Raji (cell line): ENCODE data around the gene PRLH.

Source experiments
- POLR2A ChIP-seq: IDR thresholded peaks from 2 replicates; pipeline ENCODE4 v1.6.1; 2011; ENCODE audit warnings: low read depth, low read length, control low read depth; ENCODE audit not compliant: insufficient read depth

PRLH gene

DNA sequence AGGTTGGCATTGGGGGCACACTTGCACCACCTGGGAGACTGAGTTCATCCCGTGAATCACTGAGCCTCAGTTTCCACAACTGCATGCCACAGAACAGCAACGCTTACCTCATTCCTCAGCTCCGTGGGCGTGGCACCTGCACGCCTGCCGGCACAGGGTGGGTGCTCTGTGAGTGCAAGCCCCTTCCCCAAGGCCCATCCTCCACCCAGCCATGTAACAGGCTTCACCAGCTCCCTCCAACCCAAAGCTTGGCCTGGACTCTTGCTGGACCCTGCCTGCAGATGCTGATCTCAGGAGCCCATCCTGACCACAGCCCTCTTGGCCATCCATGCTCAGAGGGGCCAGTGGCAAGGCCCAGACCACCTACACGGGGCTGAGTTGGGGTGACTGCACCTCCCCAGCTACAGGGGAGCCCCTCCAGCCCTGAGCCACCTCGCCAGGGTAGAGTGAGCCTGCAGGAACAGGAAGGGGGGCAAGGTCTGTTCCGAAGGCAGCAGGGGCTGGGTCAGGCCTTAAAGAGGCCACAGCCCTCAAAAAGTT is 1.8 kb downstream of the PRLH start:
- no peak for TF ChIP-seq POLR2A

GRCh38 chr2:237569041-237569440 is 2.7 kb downstream of the PRLH start:
- no peak for TF ChIP-seq POLR2A

DNA sequence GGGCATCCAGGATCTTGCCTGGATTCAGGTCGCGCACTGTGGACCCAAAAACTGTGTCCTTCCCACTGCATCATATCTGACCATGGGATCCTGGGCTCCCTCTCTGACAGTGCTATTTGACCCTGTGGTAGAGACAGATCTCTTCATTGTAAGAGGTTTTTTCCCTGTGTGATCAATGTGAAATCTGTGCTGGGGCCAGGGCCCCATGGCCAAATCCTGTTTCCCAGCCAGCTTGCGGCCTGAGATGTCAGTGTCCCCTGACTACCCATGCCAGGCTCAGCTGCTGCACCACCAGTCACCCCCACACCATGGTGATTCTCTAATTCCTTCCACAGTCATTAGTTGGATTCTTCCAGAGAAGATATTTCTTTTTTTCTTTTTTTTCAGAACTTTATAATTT is 3.5 kb downstream of the PRLH start:
- no peak for TF ChIP-seq POLR2A

DNA sequence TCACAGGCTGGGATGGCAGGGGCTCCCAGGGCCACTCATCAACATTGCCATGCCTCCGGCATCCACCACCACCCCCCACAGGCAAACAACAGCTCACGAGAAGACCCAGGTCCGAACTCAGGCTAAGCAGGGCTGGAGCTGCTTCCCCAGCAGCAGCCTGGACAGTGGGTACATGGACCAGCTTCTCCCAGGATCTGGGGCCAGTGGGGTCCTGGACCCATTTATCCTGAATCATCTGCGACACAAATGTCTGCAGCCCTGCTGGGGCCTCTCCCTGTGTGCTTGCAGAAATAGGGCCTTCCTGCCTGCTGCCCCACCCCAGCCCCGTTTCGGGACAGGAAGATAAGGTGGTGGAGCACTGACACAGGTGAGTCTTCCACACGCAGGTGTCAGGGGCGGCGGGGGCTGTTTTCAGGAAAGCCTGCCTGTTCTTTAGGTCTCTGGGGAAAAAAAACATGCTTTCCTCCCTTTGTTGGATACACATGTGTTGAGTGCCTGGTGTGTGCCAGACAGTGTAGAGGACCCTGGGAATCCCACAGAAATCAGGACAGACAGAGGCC is 4.5 kb downstream of the PRLH start:
- TF ChIP-seq POLR2A: no peak

- no peak for TF ChIP-seq POLR2A
Measured at GRCh38 chr2:237571551-237571950, 5.2 kb downstream of the PRLH start.

DNA sequence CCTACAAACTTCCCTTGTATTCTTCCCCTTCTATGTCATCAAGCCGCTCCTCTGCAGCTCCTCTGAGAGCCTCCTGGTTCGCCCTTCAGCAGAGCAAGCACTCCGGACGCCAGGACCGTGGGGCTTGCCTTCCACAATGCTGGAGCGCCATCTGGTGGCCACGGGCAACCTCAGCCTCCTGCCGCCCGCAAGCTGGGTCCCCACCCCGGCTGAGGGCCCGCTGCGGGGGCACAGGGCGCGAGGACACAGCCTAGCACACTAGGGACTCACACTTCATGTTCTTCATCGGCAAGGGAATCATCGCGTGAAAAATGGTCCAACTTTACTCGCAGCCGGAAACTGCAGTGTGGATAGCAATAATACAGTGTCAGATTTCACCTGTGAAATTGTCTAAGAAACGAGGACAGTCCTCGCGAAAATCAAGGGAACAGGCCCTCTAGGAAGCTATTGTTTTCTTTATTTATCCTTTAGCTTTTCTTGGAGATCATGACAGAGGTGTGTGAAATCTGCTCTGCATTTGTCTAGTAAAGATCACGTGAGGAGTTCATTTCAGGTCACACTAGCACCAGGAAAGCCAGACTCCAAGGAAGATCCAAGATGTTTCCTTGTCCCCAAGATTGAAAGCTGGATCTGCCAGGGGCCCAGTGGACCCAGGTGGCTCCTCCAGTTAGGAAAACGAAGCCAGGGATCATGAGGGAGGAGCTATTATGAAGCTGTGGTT is 5.8 kb downstream of the PRLH start:
- TF ChIP-seq POLR2A: no peak

GRCh38 chr2:237572742-237573101 is 6.3 kb downstream of the PRLH start:
- no peak for TF ChIP-seq POLR2A

DNA sequence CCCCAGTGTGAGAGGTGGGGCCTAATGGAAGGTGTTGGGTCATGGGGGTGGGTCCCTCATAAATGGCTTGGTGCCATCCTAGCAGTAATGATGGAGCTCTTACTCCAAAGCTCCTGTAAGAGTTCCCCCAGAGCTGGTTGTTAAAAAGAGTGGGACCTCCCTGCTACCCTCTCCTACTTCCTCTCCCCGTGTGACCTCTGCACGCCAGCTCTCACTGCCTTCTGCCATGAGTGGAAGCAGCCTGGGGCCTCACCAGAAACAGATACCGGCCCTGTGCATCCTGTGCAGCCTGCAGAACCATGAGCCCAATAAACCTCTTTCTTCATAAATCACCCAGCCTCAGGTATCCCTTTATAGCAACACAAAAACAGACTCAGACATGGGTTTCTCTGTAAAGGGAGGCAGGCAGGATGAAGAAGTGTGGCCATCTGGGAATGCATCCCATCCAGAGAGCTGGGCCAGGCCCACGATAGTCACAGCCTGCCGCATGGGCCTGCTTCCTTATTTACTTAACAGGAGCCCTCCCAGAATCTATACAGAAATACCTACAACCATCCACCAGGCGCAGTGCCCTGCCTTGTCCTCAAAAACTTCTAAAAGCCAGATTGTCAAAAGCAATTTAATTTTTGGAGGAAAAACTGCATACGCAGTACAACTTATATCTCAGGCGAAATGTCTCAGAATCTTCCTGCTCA is 7.5 kb downstream of the PRLH start:
- TF ChIP-seq POLR2A: no peak

GRCh38 chr2:237574467-237574866 is 8.1 kb downstream of the PRLH start:
- TF ChIP-seq POLR2A: no peak

DNA sequence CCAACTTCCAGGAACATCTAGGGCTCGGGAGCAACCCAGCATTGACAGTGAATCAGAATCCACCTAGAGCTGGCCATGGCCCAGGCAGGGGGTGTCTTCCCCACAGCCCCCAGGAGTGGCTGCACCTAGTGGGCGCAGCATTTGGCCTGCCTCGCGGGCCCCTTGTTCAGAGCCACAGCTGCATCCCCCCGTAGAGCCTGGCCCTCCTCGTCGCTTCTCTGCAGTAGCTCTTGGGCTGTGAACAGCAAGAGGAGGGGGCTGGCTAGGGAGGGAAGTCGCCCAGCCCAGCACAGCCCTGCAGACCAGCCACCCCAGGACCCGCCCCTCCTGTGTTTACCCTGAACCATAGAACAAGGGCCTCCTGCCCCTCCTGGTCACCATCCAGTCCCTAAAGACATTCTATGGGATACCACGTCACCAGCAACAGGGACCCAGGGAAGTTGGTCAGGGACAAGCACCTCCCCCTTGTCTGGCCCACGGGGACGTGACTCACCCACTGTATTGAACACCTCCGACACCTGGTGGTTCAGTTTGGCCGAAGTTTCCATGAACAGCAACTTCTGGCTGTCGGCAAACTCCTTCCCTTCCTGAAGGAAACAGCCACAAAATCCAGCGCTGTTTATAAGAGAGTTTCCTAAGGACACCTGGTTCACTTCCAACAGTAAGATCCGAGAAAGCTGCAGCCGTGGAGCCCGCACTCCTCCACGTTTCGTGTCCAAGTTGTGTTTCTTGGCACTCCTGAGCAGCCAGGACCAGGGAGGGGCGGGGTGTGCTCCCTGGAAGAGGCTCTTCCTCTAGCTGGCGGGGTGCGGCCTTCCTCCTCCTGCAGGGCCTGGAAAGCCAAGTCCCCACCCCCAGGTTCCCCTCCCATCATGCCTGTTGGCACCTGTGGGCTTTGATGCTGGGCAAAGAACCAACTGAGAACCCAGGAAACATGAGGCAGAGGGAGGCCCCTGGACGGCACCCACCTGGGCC is 8.8 kb downstream of the PRLH start:
- TF ChIP-seq POLR2A: no peak

DNA sequence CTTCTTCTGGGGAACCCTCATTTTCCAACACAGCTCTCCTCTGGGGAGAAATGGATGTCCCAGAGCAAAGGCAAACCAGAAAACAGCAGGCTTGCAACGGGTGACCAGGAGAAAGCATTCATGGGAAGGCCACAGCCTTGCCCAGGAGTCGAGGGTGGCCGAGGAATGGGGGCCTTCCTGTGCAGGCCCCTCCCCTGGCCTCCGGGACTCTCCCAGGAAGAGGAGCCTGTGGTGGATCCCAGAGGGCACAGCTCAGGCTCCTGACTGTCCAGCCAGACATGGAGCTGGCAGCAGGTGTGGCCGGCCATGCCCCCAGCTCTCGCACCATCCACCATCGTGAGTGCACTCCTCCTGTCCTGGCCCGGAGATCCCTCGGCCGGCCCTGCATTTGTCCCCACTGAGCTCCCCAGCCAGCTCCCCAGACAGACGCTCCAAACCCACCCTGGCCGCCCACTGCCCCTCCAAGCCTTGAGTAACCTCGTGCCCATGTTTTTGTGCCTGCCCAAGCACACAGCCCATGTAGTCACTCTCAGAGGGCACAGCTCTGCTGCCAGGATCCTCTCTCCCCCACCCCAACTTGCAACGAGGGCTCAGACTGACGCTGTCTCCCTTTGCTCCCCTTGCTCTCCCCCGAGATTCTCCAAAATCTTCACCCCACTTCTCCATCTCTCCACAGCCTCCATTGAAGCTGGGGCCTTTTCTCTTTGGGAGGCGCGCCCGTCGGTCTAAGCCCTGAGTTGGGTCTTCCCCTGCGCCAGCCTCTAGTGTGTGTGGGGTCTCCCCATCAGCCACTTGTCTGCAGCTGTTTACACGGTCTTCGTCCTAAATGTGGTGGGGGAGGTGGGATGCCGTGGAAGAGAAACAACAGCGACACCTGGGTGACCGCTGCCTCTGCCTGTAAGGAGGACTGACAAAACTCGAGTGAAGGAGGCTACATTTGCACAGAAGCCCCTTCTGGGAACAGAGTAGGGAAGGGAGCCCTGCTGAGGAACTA is 9.8 kb downstream of the PRLH start:
- no peak for TF ChIP-seq POLR2A

DNA sequence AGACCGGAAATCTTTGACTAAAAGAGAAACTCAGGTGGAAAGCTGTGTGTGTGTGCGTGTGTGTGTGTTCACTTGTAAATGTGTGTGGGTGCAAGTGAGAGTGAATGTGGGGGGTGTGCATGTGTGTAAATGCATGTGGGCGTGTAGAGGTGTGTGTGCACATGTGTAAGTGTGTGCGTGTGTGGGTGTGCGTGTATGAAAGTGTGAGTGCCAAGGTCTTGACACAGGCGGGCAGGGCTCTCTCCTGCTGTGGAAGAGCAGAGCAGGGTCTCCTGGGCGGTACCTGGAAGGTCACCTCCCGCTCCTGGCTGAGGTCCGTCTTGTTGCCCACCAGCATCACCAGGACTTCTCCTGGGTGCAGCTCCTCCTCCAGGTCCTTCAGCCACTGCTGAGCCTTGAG is 10.6 kb downstream of the PRLH start:
- TF ChIP-seq POLR2A: no peak

DNA sequence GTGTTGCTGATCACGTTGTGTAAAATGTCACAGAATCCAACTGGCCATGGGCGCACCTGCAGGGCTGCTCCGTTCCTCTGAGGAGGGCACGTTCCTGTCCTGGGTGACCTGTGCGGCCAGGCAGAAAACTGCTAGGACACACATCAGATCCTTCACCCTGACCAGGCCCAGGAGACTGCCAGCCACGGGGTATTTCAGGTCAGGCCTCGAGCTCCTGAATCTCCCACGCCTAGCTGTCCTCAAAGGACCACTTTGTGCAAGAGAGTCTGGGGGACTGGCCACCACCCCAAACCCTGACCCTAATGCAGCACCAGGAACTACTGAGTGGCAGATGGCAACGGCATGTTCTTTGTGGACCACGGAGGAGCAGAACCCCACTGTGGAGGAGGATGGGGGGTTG is 11.1 kb downstream of the PRLH start:
- no peak for TF ChIP-seq POLR2A

DNA sequence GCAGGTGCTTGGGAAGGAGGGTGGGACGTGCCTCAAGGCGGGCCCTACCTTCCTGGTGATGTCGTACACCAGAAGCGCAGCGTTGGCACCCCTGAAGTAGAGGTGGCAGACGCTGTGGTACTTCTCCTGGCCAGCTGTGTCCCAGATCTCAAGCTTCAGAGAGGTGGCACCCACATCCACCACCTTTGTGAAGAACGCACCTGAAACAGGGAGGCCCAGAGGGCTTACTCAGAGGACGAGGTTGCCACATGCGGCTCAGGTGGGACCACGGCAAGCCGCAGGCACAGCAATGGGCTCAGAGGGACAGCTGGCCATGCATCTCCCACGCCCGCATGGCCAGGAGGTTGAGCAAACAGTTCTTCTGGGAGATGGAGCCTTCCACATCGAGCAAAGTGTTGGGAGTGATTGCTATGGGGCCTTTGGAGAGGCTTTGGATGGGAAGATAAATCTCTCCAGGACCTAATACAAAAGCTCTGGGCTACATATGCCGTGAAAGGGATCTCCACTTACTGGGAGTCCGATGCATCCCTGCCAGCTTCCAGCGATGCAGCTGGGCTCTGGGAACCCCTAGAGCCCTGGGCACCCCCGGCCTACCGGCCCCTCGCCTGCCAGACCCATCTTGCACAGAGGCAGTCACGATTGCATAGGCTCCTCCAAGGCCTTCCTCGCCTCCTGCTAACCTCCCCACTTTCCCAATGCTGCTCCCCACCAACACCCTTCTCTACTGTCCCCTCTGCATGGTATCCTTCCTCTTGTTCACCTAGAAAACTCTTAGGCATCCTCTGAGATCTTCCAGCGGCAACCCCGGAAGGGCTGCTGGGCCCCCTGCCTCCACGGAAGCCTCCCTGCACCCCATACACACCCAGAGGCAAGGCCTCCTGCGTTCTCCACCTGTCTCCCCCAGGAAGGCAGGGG is 11.8 kb downstream of the PRLH start:
- TF ChIP-seq POLR2A: no peak
